GDM1 (cell line): ENCODE data around the gene COL25A1.

Experiments used
- DNase-seq: peaks from one replicate; lab custom pipeline; 2025; lab: John Stamatoyannopoulos, UW

Gene COL25A1

DNA sequence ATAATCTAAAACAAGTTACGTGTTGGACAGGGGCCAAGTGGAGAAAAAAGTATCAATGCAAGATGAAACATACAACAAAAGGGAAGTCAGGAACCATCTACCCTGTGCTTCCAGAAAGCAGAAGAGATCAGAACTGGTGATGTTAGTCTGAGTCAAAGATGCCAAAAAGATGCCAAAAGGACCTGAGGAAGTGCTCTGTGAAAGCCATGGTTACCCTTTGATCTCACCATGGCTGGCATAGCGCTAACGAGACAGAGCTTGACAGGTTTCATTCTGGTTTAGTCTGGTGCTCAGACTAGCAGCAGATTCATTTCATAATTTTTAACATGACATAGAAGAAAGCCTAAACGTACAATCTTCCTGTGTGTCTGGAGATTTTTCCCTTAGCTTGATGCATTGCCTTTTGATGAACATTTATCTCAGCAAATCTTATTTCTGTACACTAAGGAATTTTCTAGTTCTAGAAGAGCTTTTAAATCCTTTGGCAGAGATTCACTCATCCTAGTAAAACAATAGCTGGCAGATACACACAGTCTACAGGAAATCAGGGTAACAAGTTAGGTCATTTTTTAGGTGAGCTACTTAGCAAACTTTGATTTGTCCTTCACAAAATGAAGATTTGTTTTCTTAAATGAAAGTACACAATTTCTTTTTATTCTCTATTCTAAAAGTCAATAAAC is 87.7 kb downstream of the COL25A1 start:
- DNase-seq, result no peak

DNA sequence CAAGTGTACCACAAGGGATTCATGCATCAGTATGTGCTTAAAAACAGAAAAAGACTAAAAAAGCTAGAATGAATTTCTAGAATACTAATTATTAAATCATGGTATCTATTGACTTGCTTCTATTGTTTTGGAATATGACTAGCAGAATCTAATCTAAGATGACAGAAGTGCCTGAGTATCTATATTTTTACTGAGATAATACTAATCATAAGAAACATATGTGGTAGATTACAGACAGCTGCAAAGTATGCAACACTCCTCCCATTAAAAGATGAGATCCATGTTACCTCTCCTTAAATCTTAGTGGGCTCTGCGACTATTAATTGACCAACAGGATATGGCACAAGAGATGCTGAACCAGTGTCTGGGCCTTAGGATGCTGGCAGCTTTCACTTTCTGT is 89.4 kb downstream of the COL25A1 start:
- no peak for DNase-seq

DNA sequence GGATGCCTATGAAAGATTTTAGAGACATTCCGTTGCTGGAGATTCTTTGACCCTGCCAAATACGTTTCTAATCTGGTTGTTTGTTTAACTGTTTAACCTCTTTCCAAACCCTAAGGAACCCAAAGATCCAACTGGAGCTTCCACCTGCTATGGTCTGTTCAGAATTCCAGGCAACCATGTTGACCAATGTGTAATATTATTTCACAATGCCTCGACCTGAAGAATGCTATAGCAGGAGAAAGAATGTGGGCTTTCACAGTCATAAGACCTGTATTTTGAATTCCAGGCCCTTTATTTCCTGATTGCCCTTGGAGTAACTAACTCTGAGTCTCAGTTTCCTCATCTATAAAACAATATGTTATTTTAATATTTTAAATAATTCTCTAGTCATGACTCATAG is 90.8 kb downstream of the COL25A1 start:
- no peak for DNase-seq

DNA sequence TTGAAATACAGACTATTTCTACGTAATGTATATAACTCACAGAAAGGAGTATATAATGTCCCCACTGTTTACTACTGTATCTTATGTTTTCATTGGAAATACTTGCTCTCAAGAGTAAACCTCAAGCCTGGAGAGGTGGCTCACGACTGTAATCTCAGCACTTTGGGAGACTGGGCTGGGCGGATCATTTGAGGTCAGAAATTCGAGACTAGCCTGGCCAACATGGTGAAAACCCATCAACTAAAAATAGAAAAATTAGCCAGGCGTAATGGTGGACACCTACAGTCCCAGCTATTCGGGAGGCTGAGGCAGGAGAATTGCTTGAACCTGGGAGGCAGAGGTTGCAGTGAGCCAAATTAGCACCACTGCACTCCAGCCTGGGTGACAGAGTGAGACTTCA is 92.8 kb downstream of the COL25A1 start:
- no peak for DNase-seq

DNA sequence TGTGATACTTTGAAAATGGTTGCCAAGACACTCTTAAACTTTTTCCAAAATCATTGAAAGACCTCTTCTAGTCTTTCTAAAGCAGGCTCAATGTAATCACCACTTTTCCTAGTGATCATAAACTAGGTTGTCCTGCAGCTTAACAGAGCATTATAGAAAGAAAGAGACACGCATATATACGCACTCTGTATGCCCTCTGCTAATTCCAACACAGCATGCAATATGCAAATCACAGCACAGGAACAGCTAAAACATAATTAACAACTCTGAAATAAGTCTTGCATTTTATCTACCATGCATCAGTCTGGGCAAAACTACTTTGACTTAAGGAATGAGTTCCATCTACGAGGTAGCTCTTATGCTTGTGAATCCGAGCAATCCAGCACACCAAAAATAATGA is 94.6 kb downstream of the COL25A1 start:
- no peak for DNase-seq

DNA sequence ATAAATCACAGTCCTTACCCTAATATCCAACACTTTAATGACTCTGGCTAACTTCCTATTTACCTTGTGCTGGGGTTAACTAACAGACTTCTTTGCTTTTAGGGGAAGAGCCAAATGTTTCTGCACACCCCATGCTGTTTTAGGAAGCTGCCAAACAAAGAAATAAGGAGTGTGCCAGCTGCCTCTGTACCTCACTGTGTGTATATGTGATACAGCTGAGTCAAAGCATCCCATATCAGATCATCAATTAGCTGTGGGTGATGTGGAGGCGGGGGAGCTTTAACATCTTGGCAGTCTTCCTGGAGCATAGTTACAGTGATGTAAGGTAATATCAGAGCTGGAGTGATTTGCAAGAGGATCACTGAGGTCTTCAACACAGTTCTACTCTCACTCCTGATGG is 95.4 kb downstream of the COL25A1 start:
- no peak for DNase-seq

DNA sequence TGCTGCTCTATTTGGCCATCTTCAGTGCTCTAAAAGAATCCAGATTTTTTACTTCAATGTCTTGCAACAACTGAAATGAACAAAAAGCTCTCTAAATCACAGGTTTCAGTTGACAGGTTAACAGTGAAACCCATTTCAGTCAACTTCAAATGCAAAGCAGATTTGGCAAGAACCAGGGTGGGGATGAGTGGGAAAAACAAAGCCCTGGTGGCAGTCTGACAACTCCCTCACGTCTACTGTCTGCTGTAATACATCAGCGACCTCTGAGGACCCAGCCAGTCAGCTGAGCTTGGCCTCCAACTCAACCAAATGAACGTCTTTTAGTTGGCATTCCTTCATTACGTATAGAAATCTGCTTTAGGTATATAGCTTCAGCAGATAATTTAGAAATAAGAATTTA is 95.8 kb downstream of the COL25A1 start:
- no peak for DNase-seq

DNA sequence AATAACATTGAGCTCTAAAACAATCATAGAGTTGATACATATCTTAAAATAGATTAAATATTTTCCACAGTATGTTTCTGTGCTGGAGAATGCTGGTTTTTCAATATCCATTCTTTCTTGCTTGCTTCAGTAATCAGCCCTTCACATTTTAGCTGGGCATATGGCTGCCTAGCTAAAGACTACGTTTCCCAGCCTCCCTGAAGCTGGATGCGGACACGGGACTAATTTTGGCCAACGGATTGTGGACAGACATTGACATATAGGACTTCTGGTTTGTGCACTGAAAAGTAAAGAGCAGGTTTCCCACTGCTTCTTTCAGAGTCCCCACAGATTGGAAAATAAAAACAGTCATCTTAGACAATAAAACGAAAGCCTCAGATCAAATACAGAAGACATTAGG is 97.3 kb downstream of the COL25A1 start:
- DNase-seq, result no peak

DNA sequence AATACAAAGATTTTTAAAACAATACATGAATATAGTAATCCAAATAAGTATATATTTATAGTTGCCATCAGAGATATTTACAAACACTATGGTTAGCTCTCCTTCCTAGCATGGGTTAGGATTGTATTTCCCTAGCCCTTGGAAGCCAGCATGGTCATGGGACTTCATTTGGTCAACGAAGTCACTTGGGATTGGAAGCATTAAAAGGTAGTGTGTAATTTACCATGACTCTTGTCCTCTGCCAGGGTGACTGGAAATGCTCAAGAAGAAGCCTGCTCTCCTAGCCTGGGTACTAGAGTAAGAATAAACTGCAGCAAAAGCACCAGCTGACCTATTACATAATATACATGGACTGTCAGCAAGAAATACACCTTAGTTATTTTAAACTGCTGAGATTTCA is 102.9 kb downstream of the COL25A1 start:
- no peak for DNase-seq

DNA sequence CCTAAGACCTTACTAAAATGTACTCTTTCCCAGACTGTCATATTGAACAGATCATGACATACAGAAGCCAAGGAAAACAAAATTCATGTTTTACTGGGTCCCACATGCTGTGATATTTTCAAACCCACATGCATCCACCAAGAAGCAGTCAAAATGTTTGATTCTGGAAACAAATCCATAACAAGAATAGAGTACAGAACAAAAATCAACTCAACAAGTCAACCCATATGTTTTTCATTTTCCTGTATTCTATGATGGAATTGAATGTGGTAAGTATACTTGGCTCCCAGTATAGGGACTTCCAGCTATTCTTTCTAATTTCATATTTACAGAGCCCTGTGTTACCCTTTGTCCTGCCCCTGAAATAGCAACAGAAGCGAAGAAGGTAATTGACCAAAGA is 106.8 kb downstream of the COL25A1 start:
- DNase-seq, result no peak

DNA sequence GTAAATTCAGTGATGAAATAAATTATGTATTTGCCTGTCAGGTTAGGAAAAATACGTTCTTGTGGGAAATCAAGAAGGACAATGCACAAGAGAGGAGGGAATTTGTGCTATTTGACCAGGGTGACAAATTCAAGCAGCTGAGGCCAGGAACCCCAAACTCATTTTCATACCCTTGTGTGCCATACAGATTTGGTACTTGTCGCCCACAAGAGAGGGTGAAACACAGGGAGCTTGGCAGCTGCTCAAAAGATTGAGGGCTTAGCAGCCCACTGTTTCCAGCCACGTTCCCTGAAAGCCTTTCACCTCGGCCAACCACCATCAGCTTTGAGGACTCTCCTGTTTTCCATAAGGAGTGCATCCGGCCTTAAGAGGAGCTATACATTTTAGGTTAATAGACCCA is 111.2 kb downstream of the COL25A1 start:
- no peak for DNase-seq

DNA sequence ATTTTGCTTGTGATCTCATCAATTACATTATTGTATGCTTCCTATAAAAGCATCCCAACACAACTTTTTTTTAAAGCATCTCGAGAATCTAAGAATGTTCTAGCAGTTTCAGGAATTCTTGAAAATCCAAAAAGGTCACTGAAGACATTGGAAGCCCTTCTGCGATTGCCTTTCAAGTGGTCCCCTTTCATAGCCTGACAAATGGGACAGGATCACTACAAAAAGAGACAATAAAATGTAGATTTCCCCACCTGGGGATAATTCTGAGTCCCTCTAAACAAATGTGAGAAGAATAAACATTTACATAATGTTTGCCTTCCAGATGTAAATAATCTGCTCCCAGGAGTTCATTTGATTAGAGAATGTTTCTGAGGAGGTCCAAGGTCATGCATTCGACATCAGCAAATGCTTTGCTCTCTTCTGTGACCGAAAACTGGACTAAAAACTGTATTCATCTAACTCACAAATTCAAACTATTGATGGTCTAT is 116.0 kb downstream of the COL25A1 start:
- no peak for DNase-seq

DNA sequence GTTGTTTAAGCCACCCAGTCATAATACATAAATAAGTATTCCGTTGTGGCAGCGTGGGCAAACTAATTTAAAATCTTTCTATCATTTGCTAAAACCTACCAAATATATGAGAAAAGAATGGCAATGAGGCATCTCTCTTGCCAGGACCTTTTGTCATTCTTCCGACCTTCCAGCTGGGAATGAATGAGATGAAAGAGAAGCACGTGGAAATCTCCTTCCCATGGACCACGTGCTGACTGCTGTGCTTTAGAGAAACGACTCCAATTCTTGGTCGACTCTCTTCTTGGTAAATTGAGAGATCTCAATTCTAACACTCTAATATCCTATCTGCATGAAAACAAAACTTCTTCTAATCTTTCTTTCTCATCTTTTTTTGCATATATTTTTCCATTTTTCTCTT is 116.5 kb downstream of the COL25A1 start:
- no peak for DNase-seq

DNA sequence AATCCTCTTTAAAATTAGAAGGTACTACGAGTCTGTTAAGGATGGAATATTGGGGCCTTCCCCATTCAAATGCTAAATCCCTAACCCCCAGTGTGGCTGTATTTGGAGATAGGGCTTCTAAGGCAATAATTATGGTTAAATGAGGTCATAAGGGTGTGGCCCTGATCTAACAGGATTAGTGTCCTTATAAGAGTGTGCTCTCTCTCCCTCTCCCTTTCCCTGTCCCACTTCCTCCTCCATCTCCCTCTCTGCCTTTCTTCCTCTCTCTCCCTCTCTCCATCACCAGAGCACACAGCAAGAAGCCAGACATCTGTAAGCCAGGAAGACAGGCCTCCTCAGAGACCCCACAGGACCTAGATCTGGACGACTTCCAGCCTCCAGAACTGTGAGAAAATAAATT is 116.9 kb downstream of the COL25A1 start:
- DNase-seq, result no peak

DNA sequence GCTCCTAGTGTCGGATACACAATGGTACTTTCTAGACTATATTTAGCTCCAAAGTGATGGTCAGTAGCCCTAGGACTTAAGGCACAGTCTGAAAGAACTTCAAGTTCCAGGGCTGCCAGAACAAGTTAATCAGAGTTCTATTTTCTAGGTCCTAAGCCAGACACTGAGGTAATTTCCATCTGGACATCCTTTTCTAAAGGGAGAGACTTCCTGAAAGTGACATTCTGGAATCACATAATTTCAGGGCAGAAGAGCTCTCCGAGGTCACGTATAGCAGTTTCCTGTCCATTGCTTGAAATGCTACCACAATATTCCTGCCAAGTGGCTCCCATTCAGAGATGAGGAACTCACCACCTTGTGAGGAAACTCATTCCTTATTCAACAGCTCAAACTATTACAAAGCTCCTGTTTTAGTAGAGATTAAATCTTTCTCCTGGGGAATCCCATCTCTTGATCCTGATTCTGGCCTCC is 117.9 kb downstream of the COL25A1 start:
- DNase-seq, result no peak

DNA sequence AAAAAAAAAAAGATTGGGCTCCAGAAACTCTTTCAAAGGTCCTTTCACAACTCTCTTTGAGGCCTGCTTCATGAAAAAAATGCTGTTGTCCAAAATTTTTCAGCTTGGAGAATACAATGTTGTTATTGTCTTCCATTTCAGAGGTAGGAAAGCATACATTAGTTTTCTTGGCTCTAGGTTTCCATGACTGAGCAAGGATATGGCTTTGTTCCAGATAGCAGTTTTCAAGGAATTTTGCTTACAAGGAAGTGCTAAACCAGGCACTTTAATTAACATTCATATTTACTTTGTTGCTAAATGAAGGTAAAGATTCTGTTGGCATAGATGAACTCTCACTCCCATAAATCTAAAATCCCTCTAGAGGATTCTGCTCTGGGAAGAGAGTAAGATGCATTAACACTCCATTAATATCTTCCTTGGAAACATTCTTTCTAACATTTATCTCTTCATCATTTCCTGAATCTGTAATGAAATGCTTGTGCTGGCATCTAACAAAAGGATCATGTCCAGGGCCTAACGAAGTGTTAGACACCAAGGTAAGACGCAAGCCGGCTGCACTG is 118.4 kb downstream of the COL25A1 start:
- no peak for DNase-seq

DNA sequence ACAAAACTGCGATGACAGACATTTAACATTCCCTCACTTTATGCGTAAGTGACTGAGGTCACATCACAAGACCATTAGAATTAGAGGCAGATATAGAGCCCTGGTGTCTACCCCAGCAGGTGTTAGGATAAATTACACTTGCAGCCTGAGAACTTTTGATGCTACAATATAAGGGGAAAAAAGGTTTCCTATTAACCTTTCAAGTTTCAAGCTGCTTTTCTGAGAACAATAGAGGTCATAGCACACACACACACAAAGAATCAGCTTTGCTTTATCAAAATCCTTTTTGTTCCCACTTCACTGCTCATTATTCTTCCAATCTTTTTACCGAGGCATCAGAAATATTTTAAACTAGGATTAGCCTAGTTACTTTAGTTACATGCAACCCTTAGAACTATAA is 119.8 kb downstream of the COL25A1 start:
- DNase-seq, result no peak

DNA sequence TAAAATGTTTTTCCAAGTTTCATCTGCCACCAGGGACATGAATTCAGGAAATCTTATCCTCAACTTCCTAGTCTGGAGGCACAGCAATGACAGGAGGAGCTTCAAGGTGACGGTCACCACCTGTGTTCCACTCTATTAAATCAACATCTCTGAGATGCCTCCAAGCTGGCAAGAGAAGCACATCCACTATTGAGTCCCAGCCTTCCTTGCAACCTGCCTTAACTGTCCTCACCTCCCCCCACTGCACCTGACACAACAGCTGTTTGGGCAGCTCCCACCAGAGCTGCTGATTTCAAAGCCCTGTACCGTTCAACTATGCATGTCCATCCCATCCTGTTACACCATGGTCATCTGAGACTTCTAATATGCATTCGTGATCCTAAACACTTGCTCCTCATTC is 123.4 kb downstream of the COL25A1 start:
- DNase-seq, result no peak

DNA sequence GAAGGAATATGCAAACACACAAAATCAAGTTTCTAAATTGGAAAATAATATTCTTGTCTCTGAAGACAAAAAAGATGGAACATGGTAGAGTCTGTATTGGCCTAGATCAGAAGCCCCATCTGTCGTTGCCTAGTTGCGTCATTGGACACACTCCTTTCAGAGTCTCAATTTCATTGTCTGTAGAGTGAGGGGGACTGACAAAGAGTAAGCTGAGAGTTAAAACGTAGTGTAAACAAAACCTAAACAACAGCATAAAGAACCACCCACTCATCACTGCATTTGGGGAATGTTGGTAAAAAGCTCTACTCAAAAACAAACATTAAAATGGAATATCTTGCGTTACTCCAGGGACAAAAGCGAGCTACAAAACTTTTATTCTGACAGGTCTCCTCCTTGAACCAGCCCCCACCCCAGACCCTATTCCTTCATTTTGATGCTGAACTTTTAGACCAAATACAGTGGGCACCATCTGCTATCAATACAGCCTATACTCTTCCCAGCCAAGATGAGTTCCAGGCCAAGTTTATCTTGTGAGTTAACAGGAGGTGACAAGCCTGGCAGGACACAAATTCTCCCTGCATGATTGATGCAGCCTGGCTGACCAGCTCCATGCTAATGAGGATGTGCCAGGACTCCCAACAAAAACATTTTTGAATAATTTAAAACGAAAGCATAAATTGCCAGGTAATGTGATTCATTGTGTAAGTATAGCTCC is 125.2 kb downstream of the COL25A1 start:
- DNase-seq, result no peak

DNA sequence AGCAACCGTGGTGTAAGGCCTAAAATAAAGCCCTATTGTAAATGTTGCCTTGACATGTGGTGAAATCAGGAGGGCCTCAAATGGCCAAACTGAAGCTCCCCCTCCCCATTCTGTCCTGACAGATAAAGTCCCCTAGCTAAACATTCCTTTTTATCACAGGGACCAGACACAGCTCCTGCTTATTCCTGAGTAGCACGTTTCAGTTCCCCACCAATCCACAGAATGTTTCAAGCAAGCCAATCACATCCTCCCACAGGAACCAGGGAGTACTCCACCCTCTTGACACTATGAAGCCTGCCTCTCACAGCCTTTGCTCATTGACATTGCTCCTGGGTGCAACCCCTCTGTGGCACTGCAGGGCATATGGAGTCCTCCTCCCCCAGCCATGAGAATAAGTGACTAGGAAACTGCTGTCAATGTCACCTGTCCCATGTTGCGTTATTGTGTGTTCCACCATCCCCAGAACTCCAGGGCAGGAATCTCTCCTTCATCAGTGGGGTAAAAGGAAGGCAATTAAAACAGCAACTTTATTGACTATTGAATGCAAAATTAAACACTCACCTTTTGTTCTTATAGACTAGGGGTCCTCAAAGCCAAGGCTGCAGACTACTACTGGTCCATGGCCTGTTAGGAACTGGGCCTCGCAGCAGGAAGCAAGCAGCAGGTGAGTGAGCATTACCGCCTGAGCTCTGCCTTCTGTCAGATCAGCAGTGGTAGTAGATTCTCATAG is 128.1 kb downstream of the COL25A1 start:
- DNase-seq, result no peak

DNA sequence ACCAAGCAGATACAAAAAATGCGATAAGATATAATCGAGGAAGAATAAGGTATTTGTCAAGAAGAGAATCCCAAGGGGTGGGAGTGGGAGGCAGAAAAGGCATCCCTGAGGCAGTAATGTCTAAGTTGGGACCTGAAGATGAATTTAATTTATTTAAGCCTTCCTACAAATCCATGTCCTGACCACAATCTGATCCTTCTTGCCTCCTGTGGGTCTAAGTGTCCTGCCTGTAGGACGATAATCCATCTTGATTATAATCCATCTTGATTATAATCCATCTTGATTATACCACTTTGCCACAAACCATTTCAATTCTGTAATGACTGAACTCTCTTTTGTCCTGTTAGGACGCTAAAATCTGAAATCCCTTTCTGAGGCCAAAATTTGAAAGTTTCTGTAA is 130.2 kb downstream of the COL25A1 start:
- DNase-seq, result no peak

DNA sequence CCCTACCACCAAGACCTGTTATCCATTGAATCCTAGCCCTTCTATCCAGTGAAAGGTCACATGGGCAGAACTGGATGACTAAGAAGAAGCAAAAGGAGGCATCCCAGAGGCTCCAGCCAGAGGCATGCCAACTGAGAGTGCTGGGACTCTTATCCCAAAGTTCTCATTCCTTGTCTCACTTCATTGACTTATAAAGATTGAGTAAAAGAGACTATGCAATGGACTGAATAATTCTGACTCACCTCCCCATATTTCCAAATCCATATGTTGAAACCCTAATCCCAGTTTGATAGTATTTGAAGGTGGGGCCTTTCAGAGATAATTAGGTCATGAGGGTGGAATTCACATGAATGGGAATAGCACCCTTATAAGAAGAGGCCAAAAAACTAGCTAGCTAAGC is 131.4 kb downstream of the COL25A1 start:
- no peak for DNase-seq

DNA sequence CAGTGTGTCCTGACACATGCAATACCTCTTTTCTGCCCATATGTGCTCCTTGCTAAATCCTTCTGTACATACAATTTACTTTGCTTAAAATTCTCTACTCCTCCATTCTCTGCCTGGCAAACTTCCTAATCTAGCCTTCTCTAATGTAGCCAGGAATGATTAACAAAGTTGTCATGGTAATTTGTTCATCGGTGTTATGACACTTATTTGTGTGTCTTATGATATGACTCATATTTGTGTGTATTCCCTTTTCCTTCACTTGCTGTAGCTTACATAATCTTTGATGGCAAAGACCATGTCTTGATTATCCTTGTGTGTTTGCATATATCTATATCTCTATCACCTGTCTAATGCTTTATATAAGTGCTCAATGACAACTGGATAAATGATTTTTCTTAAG is 133.3 kb downstream of the COL25A1 start:
- no peak for DNase-seq
